T-cell (primary cell): Measurements from ENCODE around the gene UGT1A1. TPM values are rescaled to one million over a fixed set of nuclear protein-coding genes. Genes with fewer than 3 reads are reported as not detected.
A peak's percentile ranks its signal among the peaks of the same experiment; 100 is the strongest.

ENCODE experiments used
- ATAC-seq, 4 experiments: fragments of 200-7000 bp in 3 of 4; fragments of 150-1000 bp in 1 of 4; cut with Tn5 transposase; replicated peaks in 1 of 4; 1 replicate in 3 of 4; 2 replicates in 1 of 4; pipeline ENCODE4 v1.10.0; 2021; ENCODE audit warnings: moderate library complexity in 3 of 4, mild to moderate bottlenecking in 2 of 4, moderate number of reproducible peaks in 1 of 4
- CTCF ChIA-PET, 2 donors: fragments of 300-600 bp; sonication (Branson Sonifier 250); formaldehyde crosslinking; loops; one replicate each; lab custom pipeline; 2022; ENCODE audit warnings: antibody characterized with exemption in 2 of 2; lab: Charles Lee
- POLR2A ChIA-PET, 2 donors: fragments of 300-600 bp; sonication (Branson Sonifier 250); formaldehyde crosslinking; loops; one replicate each; lab custom pipeline; 2022; ENCODE audit warnings: antibody characterized with exemption in 2 of 2; lab: Charles Lee
- DNase-seq, 35 experiments: peaks; one replicate each; pipeline versions ENCODE4 v3.0.0 to v3.0.0-alpha.2; 2013 to 2023
- H3K27ac ChIP-seq: one replicate; pipeline ENCODE4 v1.5.1; 2013; ENCODE audit warnings: low read length
- H3K27me3 ChIP-seq, 2 experiments: replicated peaks in 1 of 2; 1 replicate in 1 of 2; 2 replicates in 1 of 2; pipeline versions ENCODE4 v1.6.1 to v1.7.0; 2013; ENCODE audit warnings: low read length in 1 of 2, mixed read lengths in 1 of 2; ENCODE audit not compliant: control insufficient read depth in 2 of 2, insufficient read depth in 2 of 2; ENCODE audit errors: extremely low read depth in 1 of 2
- H3K36me3 ChIP-seq, 2 donors: 1 replicate in 1 of 2; 2 replicates in 1 of 2; pipeline versions ENCODE4 v1.6.1 to v1.7.0; 2013; ENCODE audit warnings: low read length in 1 of 2; ENCODE audit not compliant: control insufficient read depth in 2 of 2, insufficient read depth in 1 of 2; ENCODE audit errors: extremely low read depth in 1 of 2
- H3K4me1 ChIP-seq, 2 experiments: 1 replicate in 1 of 2; 2 replicates in 1 of 2; pipeline versions ENCODE4 v1.6.1 to v1.7.0; 2013; ENCODE audit warnings: low read length in 2 of 2, mixed read lengths in 1 of 2; ENCODE audit not compliant: insufficient read depth in 2 of 2, control insufficient read depth in 1 of 2; ENCODE audit errors: extremely low read depth in 1 of 2
- H3K4me3 ChIP-seq, 2 donors: 1 replicate in 1 of 2; 2 replicates in 1 of 2; pipeline versions ENCODE4 v1.5.1 to v1.7.0; 2013; ENCODE audit warnings: mild to moderate bottlenecking in 2 of 2, low read length in 1 of 2, moderate library complexity in 1 of 2; ENCODE audit not compliant: control insufficient read depth in 1 of 2; ENCODE audit errors: extremely low read depth in 1 of 2
- H3K9me3 ChIP-seq: 2 replicates; pipeline ENCODE4 v1.7.0; 2013
- H3K27ac Mint-ChIP-seq, 2 donors: one replicate each; pipeline ENCODE4 v1.8.0; 2020 to 2021; ENCODE audit warnings: mild to moderate bottlenecking in 2 of 2, mixed read lengths in 2 of 2
- H3K27me3 Mint-ChIP-seq, 2 donors: one replicate each; pipeline ENCODE4 v1.8.0; 2021 to 2022; ENCODE audit warnings: mixed read lengths in 2 of 2
- H3K36me3 Mint-ChIP-seq: one replicate; pipeline ENCODE4 v1.8.0; 2021; ENCODE audit warnings: mixed read lengths
- H3K4me1 Mint-ChIP-seq, 3 donors: one replicate each; pipeline ENCODE4 v1.8.0; 2020 to 2022; ENCODE audit warnings: mixed read lengths in 3 of 3, mild to moderate bottlenecking in 1 of 3
- H3K4me3 Mint-ChIP-seq, 3 donors: one replicate each; pipeline ENCODE4 v1.8.0; 2020 to 2022; ENCODE audit warnings: mild to moderate bottlenecking in 3 of 3, mixed read lengths in 3 of 3, moderate library complexity in 3 of 3
- H3K9me3 Mint-ChIP-seq, 3 donors: one replicate each; pipeline ENCODE4 v1.8.0; 2020 to 2022; ENCODE audit warnings: mixed read lengths in 3 of 3
- WGBS: methylation state at CpG from one replicate; pipeline ENCODE4 v1.1.5; 2013; ENCODE audit warnings: missing lambda C conversion rate; ENCODE audit not compliant: insufficient coverage; 5-methylcytosine and 5-hydroxymethylcytosine counted together
- total RNA-seq, 35 experiments: library from RNA in 6 of 35; stranded (reverse) in 6 of 35; fragments of 120-200 nt in 1 of 35; gene quantifications; one replicate each; pipeline versions ENCODE4 v1.2.1 to v1.2.4 and lab custom pipeline; 2013 to 2026

The UGT1A1 gene
- total RNA-seq, 5 donors from 2014 or later (not counting 1 experiment from before 2014, with no cell fraction given): not detected

- 43% methylated on average over 1 of the region's 2 CpGs for WGBS
Measured at GRCh38 chr2:233814056-233814835, 54.2 kb downstream of the UGT1A1 start.

DNA sequence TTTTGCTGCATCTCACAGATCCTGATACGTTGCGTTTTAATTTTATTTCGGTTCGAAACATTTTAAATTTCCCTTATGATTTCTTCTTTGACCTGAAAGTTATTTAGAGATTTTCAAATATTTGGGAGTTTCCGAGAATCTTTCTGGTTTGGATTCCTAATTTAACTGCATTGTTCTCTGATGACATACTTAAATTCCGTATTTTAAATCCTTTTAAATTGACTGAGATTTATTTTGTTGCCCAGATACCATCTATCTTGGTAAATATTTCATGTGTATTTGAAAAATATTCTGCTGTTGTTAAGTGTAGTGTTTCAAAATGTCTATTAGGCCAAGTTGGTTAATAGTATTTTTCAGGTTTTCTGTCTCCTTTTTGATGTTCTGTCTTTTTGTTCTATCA lies 55.8 kb downstream of the UGT1A1 start:
- no CpG with 5 or more reads among the region's 6 CpGs for WGBS
- H3K4me1 Mint-ChIP-seq: peaks cover 0 to 5% (median 0%) of the 10 kb centered on the region in 3 donors
- no peaks in the 10 kb centered on the region for H3K4me1 ChIP-seq
- DNase-seq: no peak
- no peaks in the 10 kb centered on the region for H3K36me3 ChIP-seq
- H3K9me3 ChIP-seq: no peaks in the 10 kb centered on the region
- H3K4me3 Mint-ChIP-seq: no peak overlapping the region
- peaks cover 14 to 39% of the 10 kb centered on the region in 2 donors for H3K27me3 Mint-ChIP-seq
- H3K9me3 Mint-ChIP-seq: no peaks in the 10 kb centered on the region
- ChIA-PET CTCF (no interaction called here), POLR2A (no interaction called here)
- no peak overlapping the region for H3K4me3 ChIP-seq
- peaks cover 0 to 48% of the 10 kb centered on the region in 2 experiments for H3K27me3 ChIP-seq
- ATAC-seq: no peak
- H3K27ac Mint-ChIP-seq: no peak overlapping the region
- no peaks in the 10 kb centered on the region for H3K36me3 Mint-ChIP-seq
- H3K27ac ChIP-seq: no peak overlapping the region

More at GRCh38 chr2:233814056-233814835, 54.2 kb downstream of the UGT1A1 start:
- Mint-ChIP-seq H3K4me3 (no peak overlapping the region), H3K36me3 (no peaks in the 10 kb centered on the region), H3K27ac (no peak overlapping the region), H3K27me3 (peaks cover 16 to 38% of the 10 kb centered on the region in 2 donors), H3K9me3 (no peaks in the 10 kb centered on the region), H3K4me1 (peaks cover 0 to 5% (median 0%) of the 10 kb centered on the region in 3 donors)
- ATAC-seq: no peak
- no peak overlapping the region for H3K27ac ChIP-seq
- ChIA-PET POLR2A (no interaction called here), CTCF (no interaction called here)
- H3K9me3 ChIP-seq: no peaks in the 10 kb centered on the region
- H3K36me3 ChIP-seq: no peaks in the 10 kb centered on the region
- peak in 2 of 35 experiments; percentile 10 to 18 for DNase-seq
- H3K27me3 ChIP-seq: peaks cover 0 to 38% of the 10 kb centered on the region in 2 experiments
- no peak overlapping the region for H3K4me3 ChIP-seq
- no peaks in the 10 kb centered on the region for H3K4me1 ChIP-seq

DNA sequence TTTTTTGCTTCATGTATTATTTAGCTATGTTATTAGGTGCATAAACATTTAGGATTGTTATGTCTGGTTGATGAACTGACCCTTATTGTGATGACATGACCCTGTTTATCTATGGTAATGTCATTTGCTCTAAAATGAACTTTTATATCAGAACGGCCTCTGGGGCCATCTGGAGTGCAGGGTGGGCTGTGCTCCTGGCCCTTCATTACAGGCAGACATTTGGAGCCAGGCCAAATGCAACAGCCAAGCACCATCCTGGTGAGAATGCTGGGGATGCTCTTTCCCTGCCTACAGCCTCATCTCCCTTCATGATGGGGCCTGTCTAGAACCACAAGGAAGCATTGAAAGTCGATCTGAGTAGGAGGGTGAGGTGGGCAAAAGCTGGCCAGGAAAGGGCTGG lies 56.3 kb downstream of the UGT1A1 start:
- H3K4me1 Mint-ChIP-seq: peaks cover 0 to 5% (median 0%) of the 10 kb centered on the region in 3 donors
- H3K27me3 Mint-ChIP-seq: peaks cover 14 to 38% of the 10 kb centered on the region in 2 donors
- ChIA-PET CTCF (no interaction called here), POLR2A (no interaction called here)
- H3K27ac Mint-ChIP-seq: no peak overlapping the region
- Histone ChIP-seq H3K36me3 (no peaks in the 10 kb centered on the region), H3K9me3 (no peaks in the 10 kb centered on the region), H3K4me3 (no peak overlapping the region), H3K27ac (no peak overlapping the region), H3K4me1 (no peaks in the 10 kb centered on the region), H3K27me3 (peaks cover 0 to 47% of the 10 kb centered on the region in 2 experiments)
- ATAC-seq (no peak), DNase-seq (peak in 1 of 35 experiments; percentile 5)
- H3K4me3 Mint-ChIP-seq: no peak overlapping the region
- no peaks in the 10 kb centered on the region for H3K36me3 Mint-ChIP-seq
- WGBS: no CpG with 5 or more reads among the region's 2 CpGs
- H3K9me3 Mint-ChIP-seq: no peaks in the 10 kb centered on the region

GRCh38 chr2:233816771-233817170 lies 56.7 kb downstream of the UGT1A1 start:
- Histone ChIP-seq H3K9me3 (no peaks in the 10 kb centered on the region), H3K27ac (no peak overlapping the region), H3K4me1 (no peaks in the 10 kb centered on the region), H3K4me3 (no peak overlapping the region), H3K36me3 (no peaks in the 10 kb centered on the region), H3K27me3 (peaks cover 0 to 45% of the 10 kb centered on the region in 2 experiments)
- ATAC-seq: no peak
- Mint-ChIP-seq H3K27ac (no peak overlapping the region), H3K36me3 (no peaks in the 10 kb centered on the region), H3K9me3 (no peaks in the 10 kb centered on the region), H3K4me3 (no peak overlapping the region), H3K4me1 (peaks cover 0 to 5% (median 0%) of the 10 kb centered on the region in 3 donors), H3K27me3 (peaks cover 14 to 37% of the 10 kb centered on the region in 2 donors)
- ChIA-PET POLR2A (no interaction called here), CTCF (no interaction called here)
- 100% methylated on average over 2 of the region's 4 CpGs for WGBS
- no peak for DNase-seq

DNA sequence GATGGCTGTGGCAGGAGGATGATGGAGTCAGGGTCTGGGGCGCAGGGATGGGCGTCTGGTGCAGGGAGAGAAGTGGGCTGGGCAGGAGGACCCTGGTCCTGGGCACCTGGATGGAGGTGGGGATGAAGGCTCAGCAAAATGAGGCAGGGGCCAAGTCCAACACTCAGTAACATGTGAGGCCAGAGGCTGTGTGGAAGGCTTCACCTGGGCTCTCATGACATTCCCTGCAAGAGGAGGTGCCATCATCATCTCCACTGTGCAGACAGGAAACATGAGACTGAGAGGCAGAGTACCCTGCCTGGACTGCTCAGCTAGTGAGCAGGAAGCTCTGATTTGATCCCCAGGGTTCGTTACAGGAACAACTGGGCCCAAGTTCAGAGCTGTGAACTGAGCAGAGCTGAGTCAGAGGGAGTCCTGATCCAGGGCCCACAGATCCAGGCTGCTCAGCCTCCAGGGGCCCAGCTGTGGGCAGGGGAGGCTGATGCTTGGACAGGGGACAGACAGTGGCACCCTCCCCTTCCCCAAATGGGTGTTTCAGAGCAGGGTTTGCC lies 57.4 kb downstream of the UGT1A1 start:
- Histone ChIP-seq H3K4me3 (no peak overlapping the region), H3K9me3 (no peaks in the 10 kb centered on the region), H3K36me3 (no peaks in the 10 kb centered on the region), H3K27ac (no peak overlapping the region), H3K27me3 (peaks cover 0 to 52% of the 10 kb centered on the region in 2 experiments), H3K4me1 (no peaks in the 10 kb centered on the region)
- peaks cover 0 to 5% (median 0%) of the 10 kb centered on the region in 3 donors for H3K4me1 Mint-ChIP-seq
- H3K36me3 Mint-ChIP-seq: no peaks in the 10 kb centered on the region
- ATAC-seq (no peak), DNase-seq (peak in 1 of 35 experiments; percentile 22)
- POLR2A ChIA-PET: no interaction called here
- peaks cover 14 to 33% of the 10 kb centered on the region in 2 donors for H3K27me3 Mint-ChIP-seq
- no peak overlapping the region for H3K27ac Mint-ChIP-seq
- CTCF ChIA-PET: no interaction called here
- H3K4me3 Mint-ChIP-seq: no peak overlapping the region
- no peaks in the 10 kb centered on the region for H3K9me3 Mint-ChIP-seq
- 65% methylated on average over 3 of the region's 3 CpGs for WGBS

DNA sequence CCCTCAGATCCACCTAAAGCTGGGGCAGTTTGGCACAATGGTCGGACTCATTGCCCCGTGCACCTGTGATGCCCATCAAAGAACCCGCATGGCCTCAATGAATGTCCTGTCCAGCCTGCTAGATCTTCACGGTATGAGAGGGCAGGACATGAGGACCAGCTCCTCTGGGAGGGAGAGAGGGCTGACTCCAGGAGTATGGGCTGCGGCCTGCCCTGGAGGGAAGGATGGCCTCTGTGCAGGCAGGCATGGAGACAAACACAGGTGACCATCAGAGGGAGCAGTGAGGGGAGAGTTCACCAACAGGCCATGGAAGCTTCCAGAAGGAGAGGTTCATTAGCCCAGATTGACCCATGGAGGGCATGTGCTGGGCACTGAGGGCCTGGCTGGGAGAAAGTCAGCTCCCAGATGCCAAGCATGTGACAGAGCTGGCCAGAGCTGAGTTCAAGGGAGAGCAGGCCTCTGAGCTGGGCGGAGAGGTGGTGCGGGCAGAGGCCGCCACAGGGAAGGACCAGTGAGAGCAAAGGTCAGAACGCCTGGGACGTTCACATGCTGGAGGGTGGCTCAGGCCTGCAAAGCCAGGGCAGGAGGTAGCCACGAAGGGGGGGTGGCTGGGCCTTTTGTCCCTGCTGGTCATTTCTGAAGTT lies 58.0 kb downstream of the UGT1A1 start:
- no peak overlapping the region for H3K27ac ChIP-seq
- Mint-ChIP-seq H3K9me3 (no peaks in the 10 kb centered on the region), H3K4me3 (no peak overlapping the region), H3K27ac (no peak overlapping the region), H3K36me3 (no peaks in the 10 kb centered on the region), H3K4me1 (peaks cover 0 to 5% (median 0%) of the 10 kb centered on the region in 3 donors), H3K27me3 (peaks cover 14 to 33% of the 10 kb centered on the region in 2 donors)
- H3K4me1 ChIP-seq: no peaks in the 10 kb centered on the region
- WGBS: 90% methylated on average over 10 of the region's 11 CpGs
- no peak for ATAC-seq
- no peaks in the 10 kb centered on the region for H3K9me3 ChIP-seq
- DNase-seq: peak in 2 of 35 experiments; percentile 9 to 19
- no peaks in the 10 kb centered on the region for H3K36me3 ChIP-seq
- POLR2A ChIA-PET: no interaction called here
- H3K27me3 ChIP-seq: peaks cover 0 to 55% of the 10 kb centered on the region in 2 experiments
- CTCF ChIA-PET: no interaction called here
- no peak overlapping the region for H3K4me3 ChIP-seq
